ENCODE results near the gene COL21A1.

DNA sequence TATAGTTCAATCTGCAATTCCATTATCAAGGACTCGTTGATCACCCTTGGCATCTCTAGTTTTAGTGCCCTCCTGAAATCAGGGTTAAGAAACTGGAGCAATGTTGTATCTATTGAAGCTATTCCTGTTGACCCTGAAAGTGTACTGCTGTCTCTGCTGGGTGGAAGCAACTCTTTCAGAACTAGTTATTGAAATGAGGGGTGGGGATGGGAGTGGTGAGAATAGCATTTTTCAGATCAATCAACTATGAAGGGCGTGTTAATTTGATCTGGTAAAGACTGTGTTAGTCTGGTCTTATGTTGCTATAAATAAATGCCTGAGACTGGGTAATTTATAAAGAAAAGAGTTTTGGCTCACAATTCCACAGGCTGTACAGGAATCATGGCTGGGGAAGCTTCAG is 219.5 kb downstream of the COL21A1 start:
- TF ChIP-seq, protein P1, sequence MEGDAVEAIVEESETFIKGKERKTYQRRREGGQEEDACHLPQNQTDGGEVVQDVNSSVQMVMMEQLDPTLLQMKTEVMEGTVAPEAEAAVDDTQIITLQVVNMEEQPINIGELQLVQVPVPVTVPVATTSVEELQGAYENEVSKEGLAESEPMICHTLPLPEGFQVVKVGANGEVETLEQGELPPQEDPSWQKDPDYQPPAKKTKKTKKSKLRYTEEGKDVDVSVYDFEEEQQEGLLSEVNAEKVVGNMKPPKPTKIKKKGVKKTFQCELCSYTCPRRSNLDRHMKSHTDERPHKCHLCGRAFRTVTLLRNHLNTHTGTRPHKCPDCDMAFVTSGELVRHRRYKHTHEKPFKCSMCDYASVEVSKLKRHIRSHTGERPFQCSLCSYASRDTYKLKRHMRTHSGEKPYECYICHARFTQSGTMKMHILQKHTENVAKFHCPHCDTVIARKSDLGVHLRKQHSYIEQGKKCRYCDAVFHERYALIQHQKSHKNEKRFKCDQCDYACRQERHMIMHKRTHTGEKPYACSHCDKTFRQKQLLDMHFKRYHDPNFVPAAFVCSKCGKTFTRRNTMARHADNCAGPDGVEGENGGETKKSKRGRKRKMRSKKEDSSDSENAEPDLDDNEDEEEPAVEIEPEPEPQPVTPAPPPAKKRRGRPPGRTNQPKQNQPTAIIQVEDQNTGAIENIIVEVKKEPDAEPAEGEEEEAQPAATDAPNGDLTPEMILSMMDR (conservative IDR thresholded peaks at IDR 0.05; ENCODE audit: low read depth, low read length): no peak
- no peak for TF ChIP-seq EZH2 (IDR thresholded peaks at IDR 0.05; ENCODE audit: borderline replicate concordance, low read depth, low read length, poor library complexity, severe bottlenecking)

All from A673 (cell line).